Ascending aorta (tissue), 2 donors: Measurements from ENCODE around the gene LRP1B. TPM values are rescaled to one million over a fixed set of nuclear protein-coding genes. Genes with fewer than 3 reads are reported as not detected.

Experiments used
- DNase-seq, 2 donors: peaks; one replicate each; pipeline ENCODE4 v3.0.0-alpha.2; 2019; ENCODE audit warnings: low spot score in 2 of 2
- H3K27ac ChIP-seq, 2 donors: fragments of 200-600 bp; sonication (generic); one replicate each; pipeline ENCODE4 v1.5.1; 2016 to 2017; ENCODE audit warnings: mild to moderate bottlenecking in 1 of 2
- H3K27me3 ChIP-seq: fragments of 200-600 bp; sonication (generic); one replicate; pipeline ENCODE4 v1.5.1; 2017
- H3K36me3 ChIP-seq, 2 donors: fragments of 200-600 bp; sonication (generic); one replicate each; pipeline ENCODE4 v1.5.1; 2016
- H3K4me1 ChIP-seq, 2 donors: fragments of 200-600 bp; sonication (generic); one replicate each; pipeline ENCODE4 v1.5.1; 2016 to 2017; ENCODE audit warnings: mild to moderate bottlenecking in 1 of 2
- H3K4me3 ChIP-seq, 2 donors: fragments of 200-600 bp; sonication (generic); one replicate each; pipeline ENCODE4 v1.5.1; 2016 to 2017; ENCODE audit warnings: mild to moderate bottlenecking in 1 of 2
- H3K9me3 ChIP-seq, 2 donors: fragments of 200-600 bp; sonication (generic); one replicate each; pipeline ENCODE4 v1.5.1; 2016
- intact Hi-C: fragments of 100-400 bp; cut with DNase I; formaldehyde crosslinking; loops from one replicate; pipeline ENCODE4 v1.15.1; 2023
- total RNA-seq: library from RNA; depleted of rRNA; stranded (reverse); fragments of >200 nt; gene quantifications from one replicate; pipeline ENCODE4 v1.1.0, GENCODE V29; 2016
- TF ChIP-seq, protein P1 (sequence below), 3 experiments: fragments of 200-600 bp in 2 of 3; fragments of 450-650 bp in 1 of 3; sonication (generic) in 2 of 3; IDR thresholded peaks; one replicate each; pipeline ENCODE4 v1.5.1; 2016 to 2019; ENCODE audit warnings: antibody characterized with exemption in 3 of 3, mild to moderate bottlenecking in 1 of 3, moderate library complexity in 1 of 3

The LRP1B gene
- total RNA-seq, 1 donor from 2014 or later, result not detected

GRCh38 chr2:141201016-141201565, 929.7 kb downstream of the LRP1B start:
- no peaks in the 10 kb centered on the region for H3K9me3 ChIP-seq
- H3K27me3 ChIP-seq, result no peaks in the 10 kb centered on the region
- no peak overlapping the region for H3K27ac ChIP-seq
- no peak for DNase-seq
- TF ChIP-seq, protein P1, sequence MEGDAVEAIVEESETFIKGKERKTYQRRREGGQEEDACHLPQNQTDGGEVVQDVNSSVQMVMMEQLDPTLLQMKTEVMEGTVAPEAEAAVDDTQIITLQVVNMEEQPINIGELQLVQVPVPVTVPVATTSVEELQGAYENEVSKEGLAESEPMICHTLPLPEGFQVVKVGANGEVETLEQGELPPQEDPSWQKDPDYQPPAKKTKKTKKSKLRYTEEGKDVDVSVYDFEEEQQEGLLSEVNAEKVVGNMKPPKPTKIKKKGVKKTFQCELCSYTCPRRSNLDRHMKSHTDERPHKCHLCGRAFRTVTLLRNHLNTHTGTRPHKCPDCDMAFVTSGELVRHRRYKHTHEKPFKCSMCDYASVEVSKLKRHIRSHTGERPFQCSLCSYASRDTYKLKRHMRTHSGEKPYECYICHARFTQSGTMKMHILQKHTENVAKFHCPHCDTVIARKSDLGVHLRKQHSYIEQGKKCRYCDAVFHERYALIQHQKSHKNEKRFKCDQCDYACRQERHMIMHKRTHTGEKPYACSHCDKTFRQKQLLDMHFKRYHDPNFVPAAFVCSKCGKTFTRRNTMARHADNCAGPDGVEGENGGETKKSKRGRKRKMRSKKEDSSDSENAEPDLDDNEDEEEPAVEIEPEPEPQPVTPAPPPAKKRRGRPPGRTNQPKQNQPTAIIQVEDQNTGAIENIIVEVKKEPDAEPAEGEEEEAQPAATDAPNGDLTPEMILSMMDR (IDR thresholded peaks at IDR 0.05), result no peak
- intact Hi-C loops, result no loop called here
- no peaks in the 10 kb centered on the region for H3K4me1 ChIP-seq
- no peaks in the 10 kb centered on the region for H3K36me3 ChIP-seq
- no peak overlapping the region for H3K4me3 ChIP-seq

DNA sequence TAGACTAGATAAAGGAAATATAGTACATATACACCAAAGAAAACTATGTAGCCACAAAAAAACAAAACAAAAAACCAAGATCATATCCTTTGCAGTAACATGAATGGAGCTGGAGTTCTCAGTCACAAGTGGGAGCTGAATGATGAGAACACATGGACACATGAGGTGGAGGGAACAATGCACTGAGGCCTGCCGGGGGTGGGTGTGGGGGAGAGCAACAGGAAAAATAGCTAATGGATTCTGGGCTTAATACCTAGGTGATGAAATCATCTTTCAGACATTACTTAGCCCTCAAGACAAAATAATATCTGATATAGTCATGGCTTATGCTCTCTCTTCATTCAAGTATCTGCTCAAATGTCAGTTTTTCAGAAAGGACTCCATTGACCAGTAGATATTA, 930.6 kb downstream of the LRP1B start:
- DNase-seq, result no peak
- Histone ChIP-seq H3K27me3 (no peaks in the 10 kb centered on the region), H3K4me1 (no peaks in the 10 kb centered on the region), H3K36me3 (no peaks in the 10 kb centered on the region), H3K4me3 (no peak overlapping the region), H3K27ac (no peak overlapping the region), H3K9me3 (no peaks in the 10 kb centered on the region)
- intact Hi-C loops, result no loop called here
- TF ChIP-seq, protein P1 (IDR thresholded peaks at IDR 0.05), result no peak

GRCh38 chr2:141199711-141200110, 931.1 kb downstream of the LRP1B start:
- intact Hi-C loops, result no loop called here
- no peaks in the 10 kb centered on the region for H3K4me1 ChIP-seq
- DNase-seq, result no peak
- no peak overlapping the region for H3K4me3 ChIP-seq
- H3K27me3 ChIP-seq, result no peaks in the 10 kb centered on the region
- no peaks in the 10 kb centered on the region for H3K9me3 ChIP-seq
- TF ChIP-seq, protein P1 (IDR thresholded peaks at IDR 0.05), result no peak
- H3K27ac ChIP-seq, result no peak overlapping the region
- H3K36me3 ChIP-seq, result no peaks in the 10 kb centered on the region

GRCh38 chr2:141195087-141195486, 935.7 kb downstream of the LRP1B start:
- no peak for DNase-seq
- H3K27ac ChIP-seq, result no peak overlapping the region
- intact Hi-C loops, result no loop called here
- no peaks in the 10 kb centered on the region for H3K4me1 ChIP-seq
- H3K9me3 ChIP-seq, result no peaks in the 10 kb centered on the region
- no peak overlapping the region for H3K4me3 ChIP-seq
- TF ChIP-seq, protein P1 (IDR thresholded peaks at IDR 0.05), result no peak
- H3K36me3 ChIP-seq, result no peaks in the 10 kb centered on the region
- no peaks in the 10 kb centered on the region for H3K27me3 ChIP-seq

GRCh38 chr2:141187075-141187439, 943.8 kb downstream of the LRP1B start:
- Histone ChIP-seq H3K36me3 (no peaks in the 10 kb centered on the region), H3K9me3 (no peaks in the 10 kb centered on the region), H3K27me3 (no peaks in the 10 kb centered on the region), H3K27ac (no peak overlapping the region), H3K4me1 (no peaks in the 10 kb centered on the region), H3K4me3 (no peak overlapping the region)
- TF ChIP-seq, protein P1 (IDR thresholded peaks at IDR 0.05), result no peak
- DNase-seq, result no peak
- intact Hi-C loops, result no loop called here
